GM12801 (cell line): Measurements from ENCODE around the gene LRRC39.

ENCODE experiments used
- TF ChIP-seq, protein P1 (sequence below): IDR thresholded peaks from one replicate; pipeline ENCODE4 v1.5.1; 2011; ENCODE audit warnings: control low read depth; ENCODE audit not compliant: insufficient read length; ENCODE audit errors: extremely low read depth

LRRC39 gene

DNA sequence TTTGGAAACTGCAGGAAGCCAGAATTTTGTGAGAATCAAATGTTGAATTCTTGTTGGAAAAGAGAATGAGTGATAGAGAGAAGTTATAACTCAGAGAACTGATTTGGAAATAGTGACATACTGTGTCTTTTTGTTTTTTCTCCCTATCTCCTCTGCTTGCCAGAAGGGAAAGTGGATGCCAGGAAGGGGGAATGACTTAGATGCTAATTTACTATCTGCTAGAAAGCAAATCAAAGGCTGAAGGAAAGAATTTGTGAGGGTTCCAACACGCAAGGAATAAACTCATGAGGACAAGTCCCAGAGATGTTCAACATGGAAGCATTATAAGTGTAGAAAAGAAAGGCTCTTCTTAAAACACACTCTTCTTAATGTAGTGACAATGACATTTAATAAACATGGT lies 20.5 kb upstream of the LRRC39 start:
- TF ChIP-seq, protein P1, sequence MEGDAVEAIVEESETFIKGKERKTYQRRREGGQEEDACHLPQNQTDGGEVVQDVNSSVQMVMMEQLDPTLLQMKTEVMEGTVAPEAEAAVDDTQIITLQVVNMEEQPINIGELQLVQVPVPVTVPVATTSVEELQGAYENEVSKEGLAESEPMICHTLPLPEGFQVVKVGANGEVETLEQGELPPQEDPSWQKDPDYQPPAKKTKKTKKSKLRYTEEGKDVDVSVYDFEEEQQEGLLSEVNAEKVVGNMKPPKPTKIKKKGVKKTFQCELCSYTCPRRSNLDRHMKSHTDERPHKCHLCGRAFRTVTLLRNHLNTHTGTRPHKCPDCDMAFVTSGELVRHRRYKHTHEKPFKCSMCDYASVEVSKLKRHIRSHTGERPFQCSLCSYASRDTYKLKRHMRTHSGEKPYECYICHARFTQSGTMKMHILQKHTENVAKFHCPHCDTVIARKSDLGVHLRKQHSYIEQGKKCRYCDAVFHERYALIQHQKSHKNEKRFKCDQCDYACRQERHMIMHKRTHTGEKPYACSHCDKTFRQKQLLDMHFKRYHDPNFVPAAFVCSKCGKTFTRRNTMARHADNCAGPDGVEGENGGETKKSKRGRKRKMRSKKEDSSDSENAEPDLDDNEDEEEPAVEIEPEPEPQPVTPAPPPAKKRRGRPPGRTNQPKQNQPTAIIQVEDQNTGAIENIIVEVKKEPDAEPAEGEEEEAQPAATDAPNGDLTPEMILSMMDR = no peak

DNA sequence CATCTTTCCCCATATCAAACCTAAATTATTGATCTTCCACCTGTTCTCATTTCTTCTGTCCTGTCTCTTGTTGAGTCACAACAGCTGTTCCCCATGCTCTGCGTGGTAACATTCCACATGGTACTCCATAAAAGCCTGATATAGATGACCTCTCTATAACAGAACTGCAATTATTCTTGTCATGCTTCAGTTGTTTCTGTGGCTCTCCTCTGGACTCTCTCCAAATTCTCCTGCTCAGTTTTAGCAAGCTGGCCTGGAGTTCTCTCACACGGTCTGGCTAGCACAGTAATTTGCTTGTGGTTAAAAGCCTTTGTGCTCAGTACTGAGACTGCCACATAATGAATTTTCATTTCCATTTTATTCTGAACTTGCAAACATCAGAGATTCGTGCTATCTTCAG lies 10.6 kb upstream of the LRRC39 start:
- TF ChIP-seq, protein P1 = no peak

DNA sequence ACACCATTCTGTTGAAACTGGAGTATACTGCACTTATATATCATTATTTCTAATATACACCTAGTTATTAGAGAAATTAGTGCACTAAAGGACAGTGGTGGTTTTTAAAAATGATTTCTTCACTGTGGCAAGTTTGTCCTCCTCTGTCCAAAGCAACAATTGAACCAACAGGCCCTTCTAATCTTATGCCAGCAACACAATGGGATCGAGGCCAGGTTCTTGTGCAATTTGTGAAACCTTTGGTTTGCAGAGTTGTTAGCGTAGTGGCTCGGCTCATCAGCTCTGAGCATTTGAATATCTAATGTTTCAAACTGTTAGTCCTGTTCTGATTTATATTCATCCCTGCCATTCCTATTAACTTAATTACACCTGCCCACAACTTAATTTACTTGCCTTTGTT lies 9.9 kb upstream of the LRRC39 start:
- TF ChIP-seq, protein P1 = no peak

DNA sequence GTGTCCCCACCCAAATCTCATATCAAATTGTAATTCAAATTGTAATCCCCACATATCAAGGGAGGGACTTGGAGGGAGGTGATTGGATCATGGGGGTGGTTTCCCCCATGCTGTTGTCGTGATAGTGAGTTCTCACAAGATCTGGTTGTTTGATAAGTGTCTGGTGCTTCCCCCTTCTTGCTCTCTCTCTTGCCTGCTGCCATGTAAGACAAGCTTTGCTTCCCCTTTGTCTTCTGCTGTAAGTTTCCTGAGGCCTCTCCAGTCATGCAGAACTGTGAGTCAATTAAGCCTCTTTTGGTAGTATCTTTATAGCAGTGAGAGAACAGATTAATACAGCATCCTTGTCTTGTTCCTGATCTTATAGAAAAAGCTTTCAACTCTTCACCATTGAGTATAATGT lies 6.5 kb upstream of the LRRC39 start:
- TF ChIP-seq, protein P1 = no peak

DNA sequence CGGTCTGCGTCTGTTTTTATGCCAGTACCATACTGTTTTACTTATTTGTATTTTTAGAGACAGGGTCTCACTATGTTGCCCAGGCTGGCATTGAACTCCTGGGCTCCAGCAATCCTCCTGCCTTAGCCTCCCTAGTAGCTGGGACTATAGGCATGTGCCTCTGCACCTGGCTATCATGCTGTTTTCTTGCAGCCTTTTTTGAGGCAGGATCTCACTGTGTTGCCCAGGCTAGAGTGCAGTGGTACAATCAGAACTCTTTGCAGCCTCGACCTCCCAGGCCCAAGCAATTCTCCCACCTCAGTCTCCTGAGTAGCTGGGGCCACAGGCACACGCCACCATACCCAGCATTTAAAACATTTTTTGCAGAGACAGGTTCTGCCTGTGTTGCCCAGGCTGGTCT lies 5.3 kb upstream of the LRRC39 start:
- TF ChIP-seq, protein P1 = no peak

DNA sequence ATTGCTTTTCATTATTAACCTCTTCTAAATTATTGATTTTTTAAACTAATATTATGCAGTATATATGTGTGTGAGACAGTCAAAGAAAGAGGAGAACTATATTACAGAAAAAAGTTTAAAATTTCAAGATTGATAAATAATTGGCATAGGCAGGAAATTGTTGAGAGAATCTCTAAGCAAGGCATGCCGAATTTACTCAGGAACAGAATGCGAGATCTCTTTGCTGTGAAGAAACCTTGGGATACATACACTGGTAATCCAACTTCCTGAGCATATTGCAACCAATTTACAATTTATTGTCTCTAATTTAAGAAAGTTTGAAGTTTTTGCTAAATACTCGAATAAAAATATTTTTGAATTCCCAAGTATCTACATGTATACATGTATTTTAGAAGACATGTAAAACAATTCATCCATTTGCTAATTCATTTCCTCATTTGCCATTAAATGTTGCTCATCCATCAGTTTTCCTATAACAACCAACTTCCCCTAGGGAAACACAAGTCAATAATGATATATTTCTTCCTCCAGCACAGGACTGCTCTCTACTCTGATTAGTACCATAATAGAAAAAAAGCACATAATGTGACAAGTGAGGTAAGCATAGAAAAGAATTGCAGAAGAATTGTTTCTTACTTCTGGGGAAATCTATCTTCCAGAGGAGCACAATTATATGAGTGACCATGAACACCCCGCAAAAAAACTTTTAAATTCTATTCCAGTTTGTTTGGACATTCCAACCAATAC lies 588 bp downstream of the LRRC39 start:
- TF ChIP-seq, protein P1 = no peak

DNA sequence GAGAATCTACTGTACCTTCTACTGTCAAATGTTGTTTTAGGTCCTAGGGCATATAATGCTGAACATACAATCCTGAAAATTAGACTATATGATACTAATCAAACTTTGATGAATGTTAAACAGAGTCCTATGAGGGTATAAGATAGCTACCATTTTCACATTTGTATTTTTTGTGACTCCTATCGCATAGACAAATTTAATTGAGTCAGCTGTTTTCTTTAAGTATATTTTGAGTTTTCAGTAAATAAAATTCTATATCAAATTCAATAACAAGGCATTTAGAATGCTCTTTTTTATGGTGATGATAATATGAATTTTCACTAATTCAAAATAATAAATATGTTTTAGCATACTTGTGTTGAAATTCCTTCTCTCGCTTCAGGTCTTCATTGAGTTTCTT lies 10.0 kb downstream of the LRRC39 start:
- TF ChIP-seq, protein P1 = no peak
